ENCODE data around the gene PTPRD. TPM values are rescaled to one million over a fixed set of nuclear protein-coding genes. Genes with fewer than 3 reads are reported as not detected.

PTPRD gene
- total RNA-seq, 1 experiment from 2014 or later = 0.02 TPM

- no peak overlapping the region for H3K9ac ChIP-seq (ENCODE audit: low read length)
- intact Hi-C loops (cut with micrococcal nuclease) = no loop called here
- H3K79me2 ChIP-seq (ENCODE audit: insufficient read depth, low read length) = no peaks in the 10 kb centered on the region
- no peaks in the 10 kb centered on the region for H3K27me3 ChIP-seq (ENCODE audit: insufficient read depth, low read length)
- no peaks in the 10 kb centered on the region for H4K20me1 ChIP-seq (ENCODE audit: insufficient read depth)
- ChIA-PET CTCF (no interaction called here), RAD21 (ENCODE audit: low non-redundant PET in 1 of 2, low total read pairs in 2 of 2, uncharacterized antibody in 2 of 2, unreplicated experiment in 2 of 2) (no interaction called here), POLR2A (no interaction called here)
- no peak overlapping the region for H3K4me3 ChIP-seq (replicated peaks in 1 of 2; ENCODE audit: low read depth in 1 of 2, low read length in 2 of 2)
- ATAC-seq = no peak
- no peaks in the 10 kb centered on the region for H3K4me1 ChIP-seq (ENCODE audit: control insufficient read depth in 1 of 2, insufficient read depth in 2 of 2, low read length in 2 of 2)
- H3K36me3 ChIP-seq (ENCODE audit: control insufficient read depth in 1 of 2, insufficient read depth in 2 of 2, low read length in 2 of 2) = no peaks in the 10 kb centered on the region
- H3K9me3 ChIP-seq (ENCODE audit: control insufficient read depth in 1 of 2, insufficient read depth in 1 of 2, low read depth in 1 of 2, low read length in 2 of 2) = peaks cover 13 to 17% of the 10 kb centered on the region in 2 experiments; a peak in 2 of 4 replicates
- H3K27ac ChIP-seq (ENCODE audit: low read depth, low read length) = no peak overlapping the region
- no peak overlapping the region for H3K4me2 ChIP-seq (ENCODE audit: low read length)
- DNase-seq (ENCODE audit: low read depth, low spot score) = no peak
- no TSS peak for BruUV-seq (replicated peaks)
- H3K9me2 ChIP-seq (ENCODE audit: insufficient read depth) = no peaks in the 10 kb centered on the region
- TF ChIP-seq YY1 (IDR thresholded peaks at IDR 0.05; ENCODE audit: extremely low read depth, insufficient replicate concordance, low read depth, low read length) = no peak
- no peak overlapping the region for H2AFZ ChIP-seq (ENCODE audit: low read depth, low read length, poor library complexity, severe bottlenecking)
These were observed 603.4 kb downstream of the PTPRD start for GRCh38 chr9:10009401-10009800.

- TF ChIP-seq CTCF (IDR thresholded peaks at IDR 0.05 in 2 of 3, conservative IDR thresholded peaks at IDR 0.05 in 1 of 3; ENCODE audit: borderline replicate concordance in 1 of 3, insufficient read depth in 1 of 3, low read depth in 2 of 3, low read length in 2 of 3) (no peak), ZFX (IDR thresholded peaks at IDR 0.05) (no peak), YY1 (IDR thresholded peaks at IDR 0.05; ENCODE audit: extremely low read depth, insufficient replicate concordance, low read depth, low read length) (no peak), REST (IDR thresholded peaks at IDR 0.05; ENCODE audit: low read depth) (no peak), POLR2A (IDR thresholded peaks at IDR 0.05; ENCODE audit: borderline replicate concordance, extremely low read depth, insufficient read depth, insufficient read length) (no peak), SRF (IDR thresholded peaks at IDR 0.05; ENCODE audit: low read depth) (no peak), EGR1 (IDR thresholded peaks at IDR 0.05; ENCODE audit: low read depth) (no peak)
- Histone ChIP-seq H3K27ac (ENCODE audit: low read depth, low read length) (no peak overlapping the region), H3K4me1 (ENCODE audit: control insufficient read depth in 1 of 2, insufficient read depth in 2 of 2, low read length in 2 of 2) (no peaks in the 10 kb centered on the region), H3K36me3 (ENCODE audit: control insufficient read depth in 1 of 2, insufficient read depth in 2 of 2, low read length in 2 of 2) (no peaks in the 10 kb centered on the region), H2AFZ (ENCODE audit: low read depth, low read length, poor library complexity, severe bottlenecking) (no peak overlapping the region), H3K79me2 (ENCODE audit: insufficient read depth, low read length) (no peaks in the 10 kb centered on the region), H4K20me1 (ENCODE audit: insufficient read depth) (no peaks in the 10 kb centered on the region), H3K27me3 (ENCODE audit: insufficient read depth, low read length) (no peaks in the 10 kb centered on the region), H3K9ac (ENCODE audit: low read length) (no peak overlapping the region), H3K4me3 (replicated peaks in 1 of 2; ENCODE audit: low read depth in 1 of 2, low read length in 2 of 2) (no peak overlapping the region), H3K4me2 (ENCODE audit: low read length) (no peak overlapping the region), H3K9me2 (ENCODE audit: insufficient read depth) (no peaks in the 10 kb centered on the region), H3K9me3 (ENCODE audit: control insufficient read depth in 1 of 2, insufficient read depth in 1 of 2, low read depth in 1 of 2, low read length in 2 of 2) (peaks cover 13 to 14% of the 10 kb centered on the region in 2 experiments; a peak in 2 of 4 replicates)
- ATAC-seq (no peak), DNase-seq (ENCODE audit: low read depth, low spot score) (no peak)
- intact Hi-C loops (cut with micrococcal nuclease) = no loop called here
- ChIA-PET POLR2A (no interaction called here), RAD21 (ENCODE audit: low non-redundant PET in 1 of 2, low total read pairs in 2 of 2, uncharacterized antibody in 2 of 2, unreplicated experiment in 2 of 2) (no interaction called here), CTCF (no interaction called here)
- BruUV-seq (replicated peaks) = no TSS peak
These were observed 604.6 kb downstream of the PTPRD start for GRCh38 chr9:10008101-10008799.
